HCT116 (cell line): ENCODE data around the gene LRRC3C. TPM values are rescaled to one million over a fixed set of nuclear protein-coding genes. Genes with fewer than 3 reads are reported as not detected.
"Not testable (repeated sequence)": the region's sequence is repeated elsewhere in the genome, so short reads cannot be mapped to it uniquely, and the experiment has no call there.

Experiments
- ATAC-seq: fragments of 200-7000 bp; cut with Tn5 transposase; 2 replicates; pipeline ENCODE4 v1.9.1; 2020; ENCODE audit warnings: mild to moderate bottlenecking, moderate library complexity
- BruUV-seq: library from RNA; stranded (reverse); fragments of 400-500 nt; replicated peaks from 2 replicates; lab custom pipeline; 2021; lab: Mats Ljungman, UMichigan
- CTCF ChIA-PET: fragments of 300-600 bp; sonication (Branson Sonifier 250); formaldehyde crosslinking; loops from one replicate; lab custom pipeline; 2021; ENCODE audit warnings: antibody characterized with exemption; lab: Charles Lee
- POLR2A ChIA-PET: fragments of 300-600, 350-600 bp; sonication (Branson Sonifier 250); formaldehyde crosslinking; loops from one replicate; lab custom pipeline; 2021; ENCODE audit warnings: antibody characterized with exemption; lab: Charles Lee
- RAD21 ChIA-PET, 2 experiments: fragments of 300-600 bp; sonication (Branson Sonifier 250); formaldehyde crosslinking; loops; one replicate each; lab custom pipeline; 2023; ENCODE audit warnings: low total read pairs in 2 of 2; ENCODE audit not compliant: uncharacterized antibody in 2 of 2, unreplicated experiment in 2 of 2, low non-redundant PET in 1 of 2; lab: Charles Lee
- DNase-seq: peaks from one replicate; pipeline ENCODE4 v3.0.0-alpha.2; 2010; ENCODE audit warnings: low read depth, low spot score
- H2AFZ ChIP-seq: fragments of 200-600 bp; shearing (Covaris generic), sonication (generic); 2 replicates; pipeline ENCODE4 v1.6.1; 2017; ENCODE audit warnings: low read depth, mixed run types, mixed read lengths, antibody characterized with exemption, low read length; ENCODE audit not compliant: poor library complexity, severe bottlenecking
- H3K27ac ChIP-seq: 2 replicates; pipeline ENCODE4 v1.5.1; 2012; ENCODE audit warnings: low read depth, low read length
- H3K27me3 ChIP-seq: fragments of 200-600 bp; sonication (generic); 2 replicates; pipeline ENCODE4 v1.6.1; 2016; ENCODE audit warnings: mixed run types, low read length, mixed read lengths; ENCODE audit not compliant: insufficient read depth
- H3K36me3 ChIP-seq, 2 experiments: fragments of 200-500 bp in 1 of 2; fragments of 200-600 bp in 1 of 2; sonication (Bioruptor generic) in 1 of 2; sonication (generic) in 1 of 2; 2 replicates each; pipeline versions ENCODE4 v1.5.1 to v1.6.1; 2014 to 2016; ENCODE audit warnings: low read length in 2 of 2, inconsistent platforms in 1 of 2, mixed read lengths in 1 of 2, mixed run types in 1 of 2; ENCODE audit not compliant: insufficient read depth in 2 of 2, control insufficient read depth in 1 of 2
- H3K4me1 ChIP-seq, 2 experiments: fragments of 200-600 bp in 1 of 2; sonication (generic) in 1 of 2; 2 replicates each; pipeline versions ENCODE4 v1.5.1 to v1.6.1; 2012 to 2017; ENCODE audit warnings: low read length in 2 of 2, inconsistent platforms in 1 of 2, mild to moderate bottlenecking in 1 of 2, mixed read lengths in 1 of 2, mixed run types in 1 of 2, moderate library complexity in 1 of 2; ENCODE audit not compliant: insufficient read depth in 2 of 2, control insufficient read depth in 1 of 2
- H3K4me2 ChIP-seq: fragments of 200-600 bp; sonication (generic); 2 replicates; pipeline ENCODE4 v1.6.1; 2017; ENCODE audit warnings: mixed run types, low read length, mixed read lengths
- H3K4me3 ChIP-seq, 2 experiments: fragments of 200-600 bp in 1 of 2; sonication (generic) in 1 of 2; replicated peaks in 1 of 2; 2 replicates each; pipeline ENCODE4 v1.5.1; 2011 to 2016; ENCODE audit warnings: low read length in 2 of 2, control low read depth in 1 of 2, low read depth in 1 of 2, mild to moderate bottlenecking in 1 of 2, mixed read lengths in 1 of 2, mixed run types in 1 of 2
- H3K79me2 ChIP-seq: fragments of 200-600 bp; sonication (generic); 2 replicates; pipeline ENCODE4 v1.6.1; 2017; ENCODE audit warnings: mild to moderate bottlenecking, mixed run types, low read length, moderate library complexity, mixed read lengths; ENCODE audit not compliant: insufficient read depth
- H3K9ac ChIP-seq: fragments of 200-600 bp; sonication (generic); 2 replicates; pipeline ENCODE4 v1.6.1; 2016; ENCODE audit warnings: low read length, mixed read lengths
- H3K9me2 ChIP-seq: fragments of 200-600 bp; sonication (generic), shearing (Covaris generic); 2 replicates; pipeline ENCODE4 v1.6.1; 2017; ENCODE audit warnings: mixed run types, mild to moderate bottlenecking, moderate library complexity; ENCODE audit not compliant: insufficient read depth
- H3K9me3 ChIP-seq, 2 experiments: fragments of 200-500 bp in 1 of 2; fragments of 200-600 bp in 1 of 2; sonication (Bioruptor generic) in 1 of 2; sonication (generic) in 1 of 2; 2 replicates each; pipeline ENCODE4 v1.6.1; 2014 to 2017; ENCODE audit warnings: low read length in 2 of 2, mixed read lengths in 2 of 2, inconsistent platforms in 1 of 2, low read depth in 1 of 2, mild to moderate bottlenecking in 1 of 2, mixed run types in 1 of 2, moderate library complexity in 1 of 2; ENCODE audit not compliant: control insufficient read depth in 1 of 2, insufficient read depth in 1 of 2
- H4K20me1 ChIP-seq: fragments of 200-600 bp; sonication (generic), shearing (Covaris generic); 2 replicates; pipeline ENCODE4 v1.6.1; 2017; ENCODE audit warnings: mixed run types, mild to moderate bottlenecking, moderate library complexity; ENCODE audit not compliant: insufficient read depth
- CEBPB ChIP-seq: IDR thresholded peaks from 2 replicates; pipeline ENCODE4 v1.6.1; 2012; ENCODE audit warnings: low read depth
- EGR1 ChIP-seq: IDR thresholded peaks from 2 replicates; pipeline ENCODE4 v1.6.1; 2012; ENCODE audit warnings: low read depth
- FOSL1 ChIP-seq: IDR thresholded peaks from 2 replicates; pipeline ENCODE4 v1.6.1; 2012; ENCODE audit warnings: low read depth
- JUND ChIP-seq: IDR thresholded peaks from 2 replicates; pipeline ENCODE4 v1.6.1; 2012
- POLR2A ChIP-seq: IDR thresholded peaks from 2 replicates; pipeline ENCODE4 v1.7.0; 2011; ENCODE audit warnings: borderline replicate concordance; ENCODE audit not compliant: insufficient read depth, insufficient read length; ENCODE audit errors: extremely low read depth
- POLR2AphosphoS5 ChIP-seq: IDR thresholded peaks from 2 replicates; pipeline ENCODE4 v1.6.1; 2011; ENCODE audit warnings: mild to moderate bottlenecking, low read depth, low read length, moderate library complexity
- RAD21 ChIP-seq: IDR thresholded peaks from 2 replicates; pipeline ENCODE4 v1.6.1; 2012; ENCODE audit warnings: low read depth, mild to moderate bottlenecking
- TCF7L2 ChIP-seq: IDR thresholded peaks from 2 replicates; pipeline ENCODE4 v1.7.0; 2011; ENCODE audit warnings: borderline replicate concordance, inconsistent platforms; ENCODE audit not compliant: insufficient read depth, insufficient read length; ENCODE audit errors: extremely low read depth
- ZFX ChIP-seq: fragments of 450-650 bp; IDR thresholded peaks from 2 replicates; pipeline ENCODE4 v1.6.1; 2017
- intact Hi-C: fragments of 100-400 bp; cut with micrococcal nuclease; formaldehyde crosslinking; loops from 2 replicates; pipeline ENCODE4 v1.10.0; 2022
- total RNA-seq: library from RNA; stranded (reverse); gene quantifications from one replicate; pipeline ENCODE4 v1.2.1, GENCODE V29; 2021; ENCODE audit not compliant: unreplicated experiment
- TF ChIP-seq, protein P1 (sequence below), 3 experiments: fragments of 200-600 bp in 1 of 3; sonication (generic) in 1 of 3; IDR thresholded peaks in 2 of 3; conservative IDR thresholded peaks in 1 of 3; 2 replicates each; pipeline ENCODE4 v1.5.1; 2012 to 2017; ENCODE audit warnings: low read depth in 2 of 3, low read length in 2 of 3, antibody characterized with exemption in 1 of 3, borderline replicate concordance in 1 of 3, control low read depth in 1 of 3, mild to moderate bottlenecking in 1 of 3, mixed read lengths in 1 of 3, mixed run types in 1 of 3, moderate library complexity in 1 of 3; ENCODE audit not compliant: insufficient read depth in 1 of 3

The LRRC3C gene
- total RNA-seq, 1 experiment from 2014 or later: not detected

DNA sequence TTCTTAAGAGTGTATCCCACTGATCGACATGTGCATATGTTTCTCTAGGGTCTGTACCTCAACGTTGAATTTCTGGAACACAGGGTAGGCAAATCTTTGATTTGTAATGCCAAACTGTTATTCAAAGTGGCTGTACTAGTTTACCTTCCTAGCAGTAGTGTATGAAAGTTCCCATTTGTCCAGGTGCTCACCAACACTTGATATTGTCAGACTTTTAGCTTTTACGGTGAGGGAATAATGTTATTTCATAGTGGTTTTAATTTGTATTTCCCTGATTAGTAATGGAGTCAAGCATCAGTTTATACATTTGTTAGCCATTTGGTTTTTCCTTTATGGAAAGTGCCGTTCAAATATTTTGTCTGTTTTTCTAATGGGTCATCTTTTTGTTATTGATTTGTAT, 29.4 kb upstream of the LRRC3C start:
- H3K36me3 ChIP-seq: no peaks in the 10 kb centered on the region
- RAD21 ChIA-PET: no interaction called here
- H3K27me3 ChIP-seq: no peaks in the 10 kb centered on the region
- BruUV-seq: no TSS peak
- H4K20me1 ChIP-seq: no peaks in the 10 kb centered on the region
- POLR2A ChIA-PET: no interaction called here
- TF ChIP-seq EGR1 (no peak), POLR2A (no peak), RAD21 (no peak), ZFX (no peak), CEBPB (no peak), JUND (no peak)
- no peaks in the 10 kb centered on the region for H3K4me1 ChIP-seq
- H3K9me2 ChIP-seq: no peaks in the 10 kb centered on the region
- H3K27ac ChIP-seq: no peak overlapping the region
- DNase-seq (no peak), ATAC-seq (no peak)
- CTCF ChIA-PET: interaction anchor here (0.5 kb wide), 1 partner anchor 324 kb away, joined by 3 read pairs; no protein-coding TSS in a partner anchor
- H3K4me3 ChIP-seq: no peak overlapping the region
- intact Hi-C loops: no loop called here
- H3K9me3 ChIP-seq: no peaks in the 10 kb centered on the region
- H3K4me2 ChIP-seq: no peak overlapping the region
- H2AFZ ChIP-seq: no peak overlapping the region
- no peaks in the 10 kb centered on the region for H3K79me2 ChIP-seq
- H3K9ac ChIP-seq: no peak overlapping the region

DNA sequence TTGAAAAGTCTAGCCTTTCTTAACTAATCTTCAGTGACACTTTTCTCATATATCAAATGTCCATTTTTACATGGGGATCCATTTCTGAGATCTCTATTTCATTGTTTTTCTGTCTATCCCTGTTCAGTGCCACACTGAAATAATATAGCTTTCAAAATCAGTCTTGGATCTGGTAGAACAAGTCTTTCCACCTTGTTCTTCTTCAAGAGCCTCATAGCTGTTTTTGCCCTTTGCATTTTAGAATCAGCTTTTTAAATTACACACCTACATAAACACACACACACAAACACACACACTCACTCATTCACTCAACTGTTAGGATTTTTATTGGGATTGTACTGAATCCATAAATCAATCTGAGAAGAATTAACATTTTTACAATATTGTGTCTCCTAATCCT, 28.3 kb upstream of the LRRC3C start:
- no peaks in the 10 kb centered on the region for H3K79me2 ChIP-seq
- H3K4me1 ChIP-seq: no peaks in the 10 kb centered on the region
- CTCF ChIA-PET: no interaction called here
- intact Hi-C loops: no loop called here
- RAD21 ChIA-PET: no interaction called here
- ATAC-seq: no peak
- no peaks in the 10 kb centered on the region for H3K27me3 ChIP-seq
- no peak for TF ChIP-seq POLR2AphosphoS5
- TF ChIP-seq TCF7L2: no peak
- TF ChIP-seq, protein P1, sequence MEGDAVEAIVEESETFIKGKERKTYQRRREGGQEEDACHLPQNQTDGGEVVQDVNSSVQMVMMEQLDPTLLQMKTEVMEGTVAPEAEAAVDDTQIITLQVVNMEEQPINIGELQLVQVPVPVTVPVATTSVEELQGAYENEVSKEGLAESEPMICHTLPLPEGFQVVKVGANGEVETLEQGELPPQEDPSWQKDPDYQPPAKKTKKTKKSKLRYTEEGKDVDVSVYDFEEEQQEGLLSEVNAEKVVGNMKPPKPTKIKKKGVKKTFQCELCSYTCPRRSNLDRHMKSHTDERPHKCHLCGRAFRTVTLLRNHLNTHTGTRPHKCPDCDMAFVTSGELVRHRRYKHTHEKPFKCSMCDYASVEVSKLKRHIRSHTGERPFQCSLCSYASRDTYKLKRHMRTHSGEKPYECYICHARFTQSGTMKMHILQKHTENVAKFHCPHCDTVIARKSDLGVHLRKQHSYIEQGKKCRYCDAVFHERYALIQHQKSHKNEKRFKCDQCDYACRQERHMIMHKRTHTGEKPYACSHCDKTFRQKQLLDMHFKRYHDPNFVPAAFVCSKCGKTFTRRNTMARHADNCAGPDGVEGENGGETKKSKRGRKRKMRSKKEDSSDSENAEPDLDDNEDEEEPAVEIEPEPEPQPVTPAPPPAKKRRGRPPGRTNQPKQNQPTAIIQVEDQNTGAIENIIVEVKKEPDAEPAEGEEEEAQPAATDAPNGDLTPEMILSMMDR (IDR thresholded peaks at IDR 0.05 in 2 of 3, conservative IDR thresholded peaks at IDR 0.05 in 1 of 3; ENCODE audit: borderline replicate concordance in 1 of 3, insufficient read depth in 1 of 3, low read depth in 2 of 3, low read length in 2 of 3): no peak
- TF ChIP-seq FOSL1: no peak
- TF ChIP-seq CEBPB: no peak
- no peak for TF ChIP-seq ZFX
- TF ChIP-seq, all 23 proteins: peak for 0
- no peaks in the 10 kb centered on the region for H3K9me2 ChIP-seq
- H3K4me2 ChIP-seq: no peak overlapping the region
- no peak overlapping the region for H3K27ac ChIP-seq
- POLR2A ChIA-PET: interaction anchor here (0.7 kb wide), 1 partner anchor 45 kb away, joined by 3 read pairs; no protein-coding TSS in a partner anchor
- H2AFZ ChIP-seq: no peak overlapping the region
- no peaks in the 10 kb centered on the region for H3K9me3 ChIP-seq
- no peak overlapping the region for H3K4me3 ChIP-seq
- no peak overlapping the region for H3K9ac ChIP-seq
- no peak for DNase-seq
- no peaks in the 10 kb centered on the region for H3K36me3 ChIP-seq
- H4K20me1 ChIP-seq: no peaks in the 10 kb centered on the region
- no TSS peak for BruUV-seq

DNA sequence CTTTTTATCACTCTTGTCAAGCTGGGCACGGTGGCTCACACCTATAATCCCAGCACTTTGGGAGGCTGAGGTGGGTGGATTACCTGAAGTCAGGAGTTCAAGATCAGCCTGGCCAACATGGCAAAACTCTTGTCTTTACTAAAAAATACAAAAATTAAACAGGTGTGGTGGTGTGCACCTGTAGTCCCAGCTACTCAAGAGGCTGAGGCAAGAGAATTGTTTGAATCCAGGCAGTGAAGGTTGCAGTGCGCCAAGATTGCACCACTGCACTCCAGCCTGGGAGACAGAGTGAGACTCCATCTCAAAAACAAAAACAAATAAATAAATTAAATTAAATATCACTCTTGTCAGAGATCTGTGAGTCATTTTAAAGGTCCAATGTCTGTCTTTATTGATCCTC, 25.5 kb upstream of the LRRC3C start:
- H3K4me2 ChIP-seq, H3K9me3 ChIP-seq, H3K9me2 ChIP-seq, H3K4me1 ChIP-seq, H3K4me3 ChIP-seq, intact Hi-C loops, H3K27ac ChIP-seq, H3K9ac ChIP-seq, RAD21 ChIA-PET, ATAC-seq, POLR2A ChIA-PET, CTCF ChIA-PET, H3K27me3 ChIP-seq, H3K36me3 ChIP-seq, DNase-seq, H3K79me2 ChIP-seq, H2AFZ ChIP-seq, BruUV-seq, H4K20me1 ChIP-seq: not testable (repeated sequence)
